Measurements from ENCODE around the gene RGS8. TPM values are rescaled to one million over a fixed set of nuclear protein-coding genes. Genes with fewer than 3 reads are reported as not detected.

RGS8 gene
- total RNA-seq, 2 donors from 2014 or later: not detected

Other genes with a start within 250 kb of the RGS8 start
- not detected for gene RGSL1, start 234.4 kb downstream of the RGS8 start, total RNA-seq
- gene RNASEL, start 95.3 kb downstream of the RGS8 start, total RNA-seq: 1 to 10 TPM; 3.0 to 5.1 TPM
- gene RGS16, start 80.2 kb downstream of the RGS8 start, total RNA-seq: 100 to 1,000 TPM in 1 of 2 donors, 10 to 100 TPM in 1; 33.0 to 102 TPM
- gene NPL, start 105.2 kb upstream of the RGS8 start, total RNA-seq: 1 to 10 TPM; 3.4 to 5.3 TPM
- 100 to 1,000 TPM; 217 to 247 TPM for gene DHX9, start 154.8 kb upstream of the RGS8 start, total RNA-seq

Measured in natural killer cell treated with Interleukin-12 subunit alpha and Interleukin-12 subunit beta and Interleukin-15 and Interleukin-18, amount 100 ng/mL, for 72 hours (primary cell).